C4-2B (cell line): ENCODE results near the gene ZBTB16.
A peak's percentile ranks its signal among the peaks of the same experiment; 100 is the strongest.

Experiments used
- H3K27ac ChIP-seq: fragments of 450-650 bp; 2 replicates; pipeline ENCODE4 v1.5.1; 2017
- ZFX ChIP-seq: fragments of 450-650 bp; IDR thresholded peaks from 2 replicates; pipeline ENCODE4 v1.6.1; 2017
- TF ChIP-seq, protein P1 (sequence below): fragments of 450-650 bp; conservative IDR thresholded peaks from 2 replicates; pipeline ENCODE4 v1.5.1; 2017; ENCODE audit warnings: mild to moderate bottlenecking

The ZBTB16 gene

DNA sequence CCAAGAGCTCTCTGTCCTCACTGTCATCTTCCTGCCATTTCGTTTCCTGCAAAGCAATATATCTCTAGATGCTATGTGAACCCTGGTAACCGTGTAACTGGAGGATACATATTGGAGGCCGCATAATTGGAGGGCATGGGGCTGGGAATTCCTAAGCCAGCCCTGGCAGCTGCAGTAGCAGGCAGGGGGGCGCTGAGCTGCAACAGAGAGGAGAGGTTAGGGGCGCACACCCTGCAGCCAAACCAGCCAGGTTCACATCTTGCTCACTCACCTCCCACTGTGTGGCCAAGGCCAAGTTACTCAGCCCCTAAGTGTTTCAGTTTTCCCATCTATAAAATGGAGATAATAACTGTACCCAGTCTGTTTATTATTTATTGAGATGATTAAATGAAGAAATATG, 39.9 kb upstream of the ZBTB16 start:
- H3K27ac ChIP-seq, result peak overlapping the region; percentile 15; the same call in 1 of the 2 replicates
- TF ChIP-seq, protein P1, sequence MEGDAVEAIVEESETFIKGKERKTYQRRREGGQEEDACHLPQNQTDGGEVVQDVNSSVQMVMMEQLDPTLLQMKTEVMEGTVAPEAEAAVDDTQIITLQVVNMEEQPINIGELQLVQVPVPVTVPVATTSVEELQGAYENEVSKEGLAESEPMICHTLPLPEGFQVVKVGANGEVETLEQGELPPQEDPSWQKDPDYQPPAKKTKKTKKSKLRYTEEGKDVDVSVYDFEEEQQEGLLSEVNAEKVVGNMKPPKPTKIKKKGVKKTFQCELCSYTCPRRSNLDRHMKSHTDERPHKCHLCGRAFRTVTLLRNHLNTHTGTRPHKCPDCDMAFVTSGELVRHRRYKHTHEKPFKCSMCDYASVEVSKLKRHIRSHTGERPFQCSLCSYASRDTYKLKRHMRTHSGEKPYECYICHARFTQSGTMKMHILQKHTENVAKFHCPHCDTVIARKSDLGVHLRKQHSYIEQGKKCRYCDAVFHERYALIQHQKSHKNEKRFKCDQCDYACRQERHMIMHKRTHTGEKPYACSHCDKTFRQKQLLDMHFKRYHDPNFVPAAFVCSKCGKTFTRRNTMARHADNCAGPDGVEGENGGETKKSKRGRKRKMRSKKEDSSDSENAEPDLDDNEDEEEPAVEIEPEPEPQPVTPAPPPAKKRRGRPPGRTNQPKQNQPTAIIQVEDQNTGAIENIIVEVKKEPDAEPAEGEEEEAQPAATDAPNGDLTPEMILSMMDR, result no peak
- TF ChIP-seq ZFX, result no peak

- H3K27ac ChIP-seq, result no peak overlapping the region
- TF ChIP-seq ZFX, result no peak
- TF ChIP-seq, protein P1, result no peak
Observed at GRCh38 chr11:114025329-114025907, 34.1 kb upstream of the ZBTB16 start.

DNA sequence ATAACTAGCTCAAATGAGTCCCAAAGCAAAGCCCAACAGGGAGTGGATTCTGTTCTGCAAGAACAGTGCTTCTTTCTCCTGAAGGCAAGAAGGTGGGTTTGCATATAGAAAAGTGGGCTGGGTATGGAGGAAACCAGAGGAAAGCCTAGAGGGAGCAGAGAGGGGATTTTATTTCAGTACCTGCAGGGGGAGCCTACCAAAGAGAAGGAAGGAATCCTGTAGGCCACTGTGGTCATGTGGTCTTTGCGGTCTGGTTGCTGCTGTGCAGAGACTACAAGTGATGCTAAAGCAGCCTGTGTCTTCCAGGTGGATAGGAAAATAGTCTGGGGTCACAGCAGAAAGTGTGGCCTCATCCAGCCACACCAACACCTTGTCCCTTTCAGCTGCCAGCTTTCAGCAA, 33.2 kb upstream of the ZBTB16 start:
- no peak for TF ChIP-seq ZFX
- TF ChIP-seq, protein P1, result no peak

GRCh38 chr11:114027391-114027790, 32.1 kb upstream of the ZBTB16 start:
- TF ChIP-seq ZFX, result no peak
- TF ChIP-seq, protein P1, result no peak
- H3K27ac ChIP-seq, result no peak overlapping the region

More for the DNA sequence above, 33.2 kb upstream of the ZBTB16 start:
- H3K27ac ChIP-seq, result no peak overlapping the region

DNA sequence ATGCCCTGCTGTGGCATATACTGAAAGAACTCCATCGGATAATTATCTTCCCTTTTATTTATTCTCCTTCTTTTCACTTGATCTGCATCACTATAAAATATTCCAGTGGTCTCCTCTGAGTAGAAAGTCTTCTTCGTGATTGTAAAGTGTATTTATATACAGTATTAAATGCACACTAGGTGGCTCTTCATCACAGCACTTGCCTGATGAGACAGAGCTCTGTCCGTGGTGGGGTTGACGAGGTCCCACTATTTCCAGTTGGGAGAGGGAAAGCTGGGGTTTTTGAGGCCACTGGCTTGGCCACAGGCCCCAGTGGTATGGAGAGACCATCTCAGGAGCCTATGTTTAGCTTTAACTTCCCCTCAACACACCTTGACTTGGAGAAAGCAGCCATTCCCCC, 31.6 kb upstream of the ZBTB16 start:
- H3K27ac ChIP-seq, result no peak overlapping the region
- TF ChIP-seq, protein P1, result no peak
- no peak for TF ChIP-seq ZFX

DNA sequence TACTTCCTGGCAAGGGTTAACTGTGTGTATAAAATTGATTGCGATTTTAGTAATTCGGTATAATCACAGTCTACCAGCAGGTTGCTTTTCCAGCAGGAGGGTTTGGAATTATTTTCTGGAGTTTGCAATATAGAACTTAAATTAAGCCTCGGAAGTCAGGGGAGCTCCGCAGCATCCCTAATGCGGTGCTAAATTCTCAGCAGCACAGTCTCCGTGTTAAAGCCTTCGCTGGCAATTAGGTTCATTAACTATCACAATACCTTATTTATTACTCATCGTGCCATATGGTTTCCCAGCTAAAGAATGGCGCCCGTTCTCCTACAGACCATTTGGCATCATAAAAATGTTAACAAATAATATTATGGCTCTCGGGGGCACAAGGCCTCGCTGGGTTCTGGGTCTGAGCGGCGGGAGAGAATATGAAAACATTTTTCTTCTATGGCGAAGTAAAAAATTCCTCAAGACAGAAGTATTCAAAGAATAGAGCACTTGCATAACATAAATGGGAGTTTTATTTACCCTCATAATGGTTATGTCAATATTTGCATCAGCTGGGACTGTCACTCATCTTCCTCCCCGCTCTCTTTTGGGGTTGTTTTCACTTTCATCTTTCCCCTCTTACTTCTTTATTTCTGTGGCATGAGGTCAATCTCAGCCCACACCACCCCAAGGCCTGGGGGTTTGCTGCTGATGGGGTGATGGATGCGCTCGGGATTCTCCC, 28.1 kb upstream of the ZBTB16 start:
- TF ChIP-seq, protein P1, result no peak
- TF ChIP-seq ZFX, result no peak
- peak overlapping the region; percentile 82 for H3K27ac ChIP-seq

DNA sequence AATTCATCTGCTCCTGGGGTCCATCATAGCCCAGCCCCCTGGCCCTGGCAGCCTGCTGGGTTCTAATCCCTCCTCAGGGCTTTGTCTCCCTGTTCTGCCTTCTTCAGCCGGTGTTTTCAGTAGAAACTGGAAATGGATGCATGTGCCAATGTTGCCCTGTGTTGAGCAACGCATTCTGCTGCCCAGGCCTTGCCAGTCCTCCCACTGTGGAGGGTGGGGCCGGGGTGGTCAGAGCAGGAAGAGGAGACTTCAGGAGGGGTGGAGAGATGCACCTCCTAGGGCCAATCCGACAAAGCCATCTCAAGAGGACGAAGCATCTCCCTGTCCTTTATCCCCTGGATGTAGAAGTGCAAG, 27.6 kb upstream of the ZBTB16 start:
- H3K27ac ChIP-seq, result peak overlapping the region; percentile 82
- TF ChIP-seq ZFX, result no peak
- TF ChIP-seq, protein P1, result no peak
